Neural progenitor cell (in vitro differentiated cells): ENCODE results near the gene MUL1.

Experiments used
- EZH2 ChIP-seq: fragments of 200-600 bp; sonication (generic); IDR thresholded peaks from 2 replicates; pipeline ENCODE4 v1.6.1; 2017; ENCODE audit warnings: antibody characterized with exemption, mild to moderate bottlenecking, moderate library complexity
- EZH2phosphoT487 ChIP-seq: fragments of 200-600 bp; sonication (generic); IDR thresholded peaks from 2 replicates; pipeline ENCODE4 v1.6.1; 2017; ENCODE audit warnings: antibody characterized with exemption
- TF ChIP-seq, protein P1 (sequence below): fragments of 200-600 bp; sonication (generic); IDR thresholded peaks from 2 replicates; pipeline ENCODE4 v1.5.1; 2017; ENCODE audit warnings: antibody characterized with exemption, mild to moderate bottlenecking

DNA sequence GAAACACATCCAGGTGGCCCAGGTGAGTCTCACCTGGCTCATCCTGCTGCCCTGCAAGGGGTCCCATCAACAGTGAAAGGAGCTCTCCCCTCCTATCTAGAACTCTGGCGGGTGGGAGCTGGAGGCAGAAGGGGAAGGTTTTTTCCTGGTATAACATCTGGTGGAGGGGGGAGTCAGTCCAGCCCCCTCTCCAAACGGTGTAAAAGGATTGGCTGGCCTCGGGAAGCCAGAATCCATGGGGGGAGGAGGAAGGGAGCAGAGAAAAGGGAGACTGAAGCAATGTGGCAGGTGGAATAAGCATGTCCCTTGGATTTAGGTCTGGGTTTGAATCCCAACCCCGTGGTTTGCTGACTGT is 20.7 kb downstream of the MUL1 start:
- TF ChIP-seq, protein P1, sequence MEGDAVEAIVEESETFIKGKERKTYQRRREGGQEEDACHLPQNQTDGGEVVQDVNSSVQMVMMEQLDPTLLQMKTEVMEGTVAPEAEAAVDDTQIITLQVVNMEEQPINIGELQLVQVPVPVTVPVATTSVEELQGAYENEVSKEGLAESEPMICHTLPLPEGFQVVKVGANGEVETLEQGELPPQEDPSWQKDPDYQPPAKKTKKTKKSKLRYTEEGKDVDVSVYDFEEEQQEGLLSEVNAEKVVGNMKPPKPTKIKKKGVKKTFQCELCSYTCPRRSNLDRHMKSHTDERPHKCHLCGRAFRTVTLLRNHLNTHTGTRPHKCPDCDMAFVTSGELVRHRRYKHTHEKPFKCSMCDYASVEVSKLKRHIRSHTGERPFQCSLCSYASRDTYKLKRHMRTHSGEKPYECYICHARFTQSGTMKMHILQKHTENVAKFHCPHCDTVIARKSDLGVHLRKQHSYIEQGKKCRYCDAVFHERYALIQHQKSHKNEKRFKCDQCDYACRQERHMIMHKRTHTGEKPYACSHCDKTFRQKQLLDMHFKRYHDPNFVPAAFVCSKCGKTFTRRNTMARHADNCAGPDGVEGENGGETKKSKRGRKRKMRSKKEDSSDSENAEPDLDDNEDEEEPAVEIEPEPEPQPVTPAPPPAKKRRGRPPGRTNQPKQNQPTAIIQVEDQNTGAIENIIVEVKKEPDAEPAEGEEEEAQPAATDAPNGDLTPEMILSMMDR, result no peak
- TF ChIP-seq EZH2 (peak; percentile 39), EZH2phosphoT487 (no peak)
